Breast epithelium (tissue), 3 donors: ENCODE results near the gene LDLRAD3.

ENCODE experiments used
- POLR2A ChIP-seq: fragments of 450-650 bp; IDR thresholded peaks from one replicate; pipeline ENCODE4 v1.6.1; 2016; ENCODE audit warnings: antibody characterized with exemption, mild to moderate bottlenecking, moderate library complexity
- TF ChIP-seq, protein P1 (sequence below), 3 donors: fragments of 450-650 bp; IDR thresholded peaks; one replicate each; pipeline ENCODE4 v1.5.1; 2016 to 2017; ENCODE audit warnings: antibody characterized with exemption in 3 of 3, mild to moderate bottlenecking in 3 of 3, moderate library complexity in 3 of 3

DNA sequence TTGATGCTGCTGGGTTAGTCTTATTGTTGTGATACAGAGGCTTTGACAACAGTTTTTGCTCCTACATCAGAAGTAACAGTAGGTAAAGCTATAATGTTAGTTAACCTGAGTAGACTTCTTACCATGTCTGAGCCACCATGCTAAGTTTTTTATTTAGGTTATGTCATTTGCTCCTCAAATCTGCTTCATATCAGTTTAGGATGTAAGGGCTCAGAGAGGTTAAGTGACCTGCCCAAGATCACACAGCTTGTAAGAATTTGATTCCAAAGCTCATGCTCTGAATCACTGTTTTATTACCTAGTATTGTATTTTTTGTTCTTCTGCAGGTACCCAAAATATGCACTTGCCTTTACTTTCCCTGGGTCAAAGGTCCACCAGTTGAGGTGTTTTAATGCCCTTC is 183.7 kb downstream of the LDLRAD3 start:
- TF ChIP-seq POLR2A: no peak
- TF ChIP-seq, protein P1, sequence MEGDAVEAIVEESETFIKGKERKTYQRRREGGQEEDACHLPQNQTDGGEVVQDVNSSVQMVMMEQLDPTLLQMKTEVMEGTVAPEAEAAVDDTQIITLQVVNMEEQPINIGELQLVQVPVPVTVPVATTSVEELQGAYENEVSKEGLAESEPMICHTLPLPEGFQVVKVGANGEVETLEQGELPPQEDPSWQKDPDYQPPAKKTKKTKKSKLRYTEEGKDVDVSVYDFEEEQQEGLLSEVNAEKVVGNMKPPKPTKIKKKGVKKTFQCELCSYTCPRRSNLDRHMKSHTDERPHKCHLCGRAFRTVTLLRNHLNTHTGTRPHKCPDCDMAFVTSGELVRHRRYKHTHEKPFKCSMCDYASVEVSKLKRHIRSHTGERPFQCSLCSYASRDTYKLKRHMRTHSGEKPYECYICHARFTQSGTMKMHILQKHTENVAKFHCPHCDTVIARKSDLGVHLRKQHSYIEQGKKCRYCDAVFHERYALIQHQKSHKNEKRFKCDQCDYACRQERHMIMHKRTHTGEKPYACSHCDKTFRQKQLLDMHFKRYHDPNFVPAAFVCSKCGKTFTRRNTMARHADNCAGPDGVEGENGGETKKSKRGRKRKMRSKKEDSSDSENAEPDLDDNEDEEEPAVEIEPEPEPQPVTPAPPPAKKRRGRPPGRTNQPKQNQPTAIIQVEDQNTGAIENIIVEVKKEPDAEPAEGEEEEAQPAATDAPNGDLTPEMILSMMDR (IDR thresholded peaks at IDR 0.05): no peak
